CD4-positive, alpha-beta memory T cell (primary cell): ENCODE results near the gene SV2B. TPM values are rescaled to one million over a fixed set of nuclear protein-coding genes. Genes with fewer than 3 reads are reported as not detected.

ENCODE experiments used
- CTCF ChIA-PET: fragments of 350-600 bp; sonication (Branson Sonifier 250); formaldehyde crosslinking; loops from one replicate; lab custom pipeline; 2021; ENCODE audit warnings: inconsistent platforms; ENCODE audit not compliant: partially characterized antibody; lab: Charles Lee
- POLR2A ChIA-PET: fragments of 350-600 bp; sonication (Branson Sonifier 250); formaldehyde crosslinking; loops from one replicate; lab custom pipeline; 2021; ENCODE audit not compliant: partially characterized antibody; lab: Charles Lee
- DNase-seq, 5 donors: peaks; one replicate each; pipeline versions ENCODE4 v3.0.0 to v3.0.0-alpha.2; 2020 to 2022; ENCODE audit warnings: mixed read lengths in 1 of 5
- H3K27ac ChIP-seq: one replicate; pipeline ENCODE4 v1.7.0; 2013; ENCODE audit warnings: low read depth, low read length
- H3K27me3 ChIP-seq: 2 replicates; pipeline ENCODE4 v1.7.0; 2013; ENCODE audit warnings: mild to moderate bottlenecking, low read length, moderate library complexity; ENCODE audit not compliant: insufficient read depth
- H3K36me3 ChIP-seq: 2 replicates; pipeline ENCODE4 v1.7.0; 2013; ENCODE audit warnings: mild to moderate bottlenecking, low read length, moderate library complexity; ENCODE audit not compliant: insufficient read depth
- H3K4me1 ChIP-seq: 2 replicates; pipeline ENCODE4 v1.7.0; 2013; ENCODE audit warnings: mild to moderate bottlenecking, low read length, moderate library complexity; ENCODE audit not compliant: insufficient read depth
- H3K4me3 ChIP-seq, 2 donors: one replicate each; pipeline ENCODE4 v1.7.0; 2013; ENCODE audit warnings: low read length in 2 of 2, mild to moderate bottlenecking in 1 of 2
- H3K9me3 ChIP-seq, 2 donors: one replicate each; pipeline ENCODE4 v1.7.0; 2013; ENCODE audit warnings: low read length in 2 of 2, control low read depth in 1 of 2; ENCODE audit not compliant: control insufficient read depth in 1 of 2
- H3K27ac Mint-ChIP-seq, 7 donors: one replicate each; pipeline ENCODE4 v1.8.0; 2020 to 2021; ENCODE audit warnings: mixed read lengths in 7 of 7, mild to moderate bottlenecking in 6 of 7, inconsistent platforms in 3 of 7, moderate library complexity in 3 of 7
- H3K27me3 Mint-ChIP-seq, 2 donors: one replicate each; pipeline ENCODE4 v1.8.0; 2020 to 2021; ENCODE audit warnings: mixed read lengths in 2 of 2
- H3K36me3 Mint-ChIP-seq, 2 donors: one replicate each; pipeline ENCODE4 v1.8.0; 2020 to 2021; ENCODE audit warnings: mixed read lengths in 2 of 2, inconsistent platforms in 1 of 2, mild to moderate bottlenecking in 1 of 2
- H3K4me1 Mint-ChIP-seq, 4 donors: one replicate each; pipeline ENCODE4 v1.8.0; 2020 to 2021; ENCODE audit warnings: mixed read lengths in 4 of 4, mild to moderate bottlenecking in 1 of 4
- H3K4me3 Mint-ChIP-seq, 8 donors: one replicate each; pipeline ENCODE4 v1.8.0; 2020 to 2021; ENCODE audit warnings: mixed read lengths in 8 of 8, mild to moderate bottlenecking in 7 of 8, moderate library complexity in 6 of 8, inconsistent platforms in 3 of 8
- H3K9me3 Mint-ChIP-seq, 8 donors: one replicate each; pipeline ENCODE4 v1.8.0; 2020 to 2021; ENCODE audit warnings: mixed read lengths in 8 of 8, mild to moderate bottlenecking in 5 of 8, inconsistent platforms in 3 of 8, moderate library complexity in 1 of 8
- intact Hi-C: fragments of 100-400 bp; cut with micrococcal nuclease; formaldehyde crosslinking; loops from one replicate; pipeline ENCODE4 v1.15.1; 2023
- polyA plus RNA-seq, 2 donors: library from polyadenylated mRNA; unstranded; fragments of 300-500 nt; fragmentation: Illumina TruSeq; gene quantifications; one replicate each; pipeline ENCODE4 v1.2.3, GENCODE V29; 2021
- total RNA-seq, 2 experiments: library from RNA; stranded (reverse); gene quantifications; one replicate each; pipeline ENCODE4 v1.2.3, GENCODE V29; 2021

The SV2B gene
- total and polyA plus RNA-seq, 4 experiments from 2014 or later, result 0.03 TPM; not detected in 3

- ChIA-PET CTCF (interaction anchor here (1.0 kb wide), 1 partner anchor 220 kb away, joined by 3 read pairs; no protein-coding TSS in a partner anchor), POLR2A (no interaction called here)
- Mint-ChIP-seq H3K4me3 (no peak overlapping the region), H3K27me3 (peaks cover 6 to 13% of the 10 kb centered on the region in 2 donors), H3K4me1 (peaks cover 4 to 6% (median 5%) of the 10 kb centered on the region in 4 donors), H3K27ac (no peak overlapping the region), H3K9me3 (peaks cover 0 to 9% (median 4%) of the 10 kb centered on the region in 8 donors), H3K36me3 (no peaks in the 10 kb centered on the region)
- H3K36me3 ChIP-seq, result no peaks in the 10 kb centered on the region
- intact Hi-C loops, result no loop called here
- DNase-seq, result no peak
- no peak overlapping the region for H3K4me3 ChIP-seq
- H3K9me3 ChIP-seq, result no peaks in the 10 kb centered on the region
- no peak overlapping the region for H3K27ac ChIP-seq
- no peaks in the 10 kb centered on the region for H3K4me1 ChIP-seq
- peaks cover 4% of the 10 kb centered on the region for H3K27me3 ChIP-seq
Observed at GRCh38 chr15:91275844-91276243, 175.8 kb downstream of the SV2B start.

- no peaks in the 10 kb centered on the region for H3K4me1 ChIP-seq
- no peaks in the 10 kb centered on the region for H3K9me3 ChIP-seq
- H3K4me1 Mint-ChIP-seq, result no peaks in the 10 kb centered on the region
- no peaks in the 10 kb centered on the region for H3K36me3 Mint-ChIP-seq
- peaks cover 9 to 12% of the 10 kb centered on the region in 2 donors for H3K27me3 Mint-ChIP-seq
- H3K4me3 Mint-ChIP-seq, result no peak overlapping the region
- ChIA-PET POLR2A (no interaction called here), CTCF (interaction anchor here (0.6 to 1.2 kb wide), 3 partner anchors 10 to 24 kb away, joined by 3 read pairs; no protein-coding TSS in a partner anchor)
- H3K9me3 Mint-ChIP-seq, result peaks cover 0 to 9% (median 4%) of the 10 kb centered on the region in 8 donors
- H3K36me3 ChIP-seq, result no peaks in the 10 kb centered on the region
- no peak overlapping the region for H3K27ac Mint-ChIP-seq
- intact Hi-C loops, result no loop called here
- DNase-seq, result no peak
- no peak overlapping the region for H3K27ac ChIP-seq
- peaks cover 4% of the 10 kb centered on the region for H3K27me3 ChIP-seq
- no peak overlapping the region for H3K4me3 ChIP-seq
Observed at GRCh38 chr15:91278951-91279350, 178.9 kb downstream of the SV2B start.

DNA sequence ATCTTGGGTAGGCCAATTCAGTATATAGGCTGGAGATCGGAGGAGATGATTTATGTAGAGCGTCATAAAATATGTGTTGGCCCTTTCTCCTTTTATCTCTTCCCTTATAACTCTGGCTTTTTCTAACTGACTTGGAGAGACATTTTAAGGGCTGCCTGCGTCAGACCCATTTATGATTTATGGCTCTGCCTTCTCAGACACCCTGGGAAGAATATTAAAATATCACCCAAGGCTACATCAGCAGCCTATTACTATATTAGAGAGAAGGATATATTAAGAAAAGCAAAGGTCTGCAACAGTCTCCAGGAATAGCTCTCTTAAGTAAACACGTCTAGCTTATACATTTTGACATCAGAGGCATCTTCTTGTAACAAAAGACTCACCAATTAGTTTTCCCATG lies 179.4 kb downstream of the SV2B start:
- Histone ChIP-seq H3K4me1 (no peaks in the 10 kb centered on the region), H3K27me3 (peaks cover 4% of the 10 kb centered on the region), H3K9me3 (no peaks in the 10 kb centered on the region), H3K4me3 (no peak overlapping the region), H3K36me3 (no peaks in the 10 kb centered on the region), H3K27ac (no peak overlapping the region)
- peaks cover 0 to 9% (median 4%) of the 10 kb centered on the region in 8 donors for H3K9me3 Mint-ChIP-seq
- no peak for DNase-seq
- ChIA-PET CTCF (interaction anchor here (1.2 kb wide), 1 partner anchor 11 kb away, joined by 3 read pairs; no protein-coding TSS in a partner anchor), POLR2A (no interaction called here)
- intact Hi-C loops, result no loop called here
- H3K27ac Mint-ChIP-seq, result no peak overlapping the region
- H3K4me1 Mint-ChIP-seq, result no peaks in the 10 kb centered on the region
- peaks cover 9 to 12% of the 10 kb centered on the region in 2 donors for H3K27me3 Mint-ChIP-seq
- no peaks in the 10 kb centered on the region for H3K36me3 Mint-ChIP-seq
- H3K4me3 Mint-ChIP-seq, result no peak overlapping the region

DNA sequence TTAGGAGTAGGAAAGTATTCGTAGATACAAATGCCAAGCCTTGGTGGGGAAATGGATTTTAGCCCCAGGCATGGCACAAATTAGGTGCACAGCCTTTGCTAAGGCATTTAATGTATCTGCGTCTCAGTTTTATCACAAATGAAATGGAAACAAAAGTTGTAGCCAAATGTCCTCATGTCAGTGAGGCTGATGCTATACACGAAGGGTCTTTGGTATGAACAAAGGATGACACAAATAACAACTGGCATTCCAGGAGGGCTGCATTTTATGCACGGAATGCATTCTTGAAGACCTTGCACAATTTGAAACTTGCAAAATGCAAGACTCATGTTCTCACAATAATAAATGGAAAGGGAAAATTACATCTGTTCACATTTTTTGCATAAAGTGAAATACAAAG lies 181.9 kb downstream of the SV2B start:
- no peaks in the 10 kb centered on the region for H3K4me1 ChIP-seq
- Mint-ChIP-seq H3K4me1 (no peaks in the 10 kb centered on the region), H3K36me3 (no peaks in the 10 kb centered on the region), H3K4me3 (no peak overlapping the region), H3K9me3 (no peaks in the 10 kb centered on the region), H3K27ac (no peak overlapping the region), H3K27me3 (peaks cover 5 to 11% of the 10 kb centered on the region in 2 donors)
- POLR2A ChIA-PET, result no interaction called here
- intact Hi-C loops, result no loop called here
- H3K9me3 ChIP-seq, result no peaks in the 10 kb centered on the region
- CTCF ChIA-PET, result interaction anchor here (1.1 to 2.1 kb wide), 2 partner anchors 10 to 232 kb away, joined by 3 to 11 read pairs; no protein-coding TSS in a partner anchor
- no peak overlapping the region for H3K4me3 ChIP-seq
- no peak for DNase-seq
- H3K27me3 ChIP-seq, result peaks cover 4% of the 10 kb centered on the region
- no peak overlapping the region for H3K27ac ChIP-seq
- no peaks in the 10 kb centered on the region for H3K36me3 ChIP-seq

DNA sequence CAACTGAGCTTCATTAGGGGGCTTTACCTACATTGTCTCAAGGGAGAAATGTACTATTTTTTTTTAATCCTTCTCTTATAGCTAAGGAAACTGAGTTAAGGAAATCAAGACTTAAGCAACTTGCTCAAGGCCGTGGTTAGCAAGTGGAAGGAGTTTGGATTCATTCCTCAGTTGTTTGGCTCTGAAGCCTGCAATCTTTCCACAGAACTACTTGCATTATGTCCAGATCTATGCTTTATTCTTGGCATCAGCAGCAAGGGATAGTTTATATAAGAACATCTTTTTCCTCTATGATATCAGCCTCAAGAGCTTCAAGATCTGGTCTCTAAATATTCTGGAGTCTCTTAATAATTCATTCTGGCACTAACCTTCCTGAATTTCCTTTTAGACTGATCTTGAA lies 182.4 kb downstream of the SV2B start:
- no peak overlapping the region for H3K4me3 Mint-ChIP-seq
- ChIA-PET CTCF (interaction anchor here (1.1 to 2.1 kb wide), 2 partner anchors 10 to 233 kb away, joined by 3 to 11 read pairs; no protein-coding TSS in a partner anchor), POLR2A (no interaction called here)
- Histone ChIP-seq H3K4me1 (no peaks in the 10 kb centered on the region), H3K4me3 (no peak overlapping the region), H3K36me3 (no peaks in the 10 kb centered on the region), H3K9me3 (no peaks in the 10 kb centered on the region), H3K27me3 (peaks cover 4% of the 10 kb centered on the region), H3K27ac (no peak overlapping the region)
- H3K27me3 Mint-ChIP-seq, result peaks cover 7% of the 10 kb centered on the region in 2 donors
- H3K4me1 Mint-ChIP-seq, result no peaks in the 10 kb centered on the region
- H3K27ac Mint-ChIP-seq, result no peak overlapping the region
- H3K9me3 Mint-ChIP-seq, result no peaks in the 10 kb centered on the region
- no peaks in the 10 kb centered on the region for H3K36me3 Mint-ChIP-seq
- no peak for DNase-seq
- intact Hi-C loops, result no loop called here

- Mint-ChIP-seq H3K4me1 (no peaks in the 10 kb centered on the region), H3K27ac (no peak overlapping the region), H3K27me3 (peaks cover 6 to 8% of the 10 kb centered on the region in 2 donors), H3K9me3 (no peaks in the 10 kb centered on the region), H3K4me3 (no peak overlapping the region), H3K36me3 (no peaks in the 10 kb centered on the region)
- Histone ChIP-seq H3K9me3 (no peaks in the 10 kb centered on the region), H3K27me3 (peaks cover 4% of the 10 kb centered on the region), H3K36me3 (no peaks in the 10 kb centered on the region), H3K4me1 (no peaks in the 10 kb centered on the region), H3K4me3 (no peak overlapping the region), H3K27ac (no peak overlapping the region)
- ChIA-PET CTCF (interaction anchor here (2.1 kb wide), 1 partner anchor 11 kb away, joined by 11 read pairs; no protein-coding TSS in a partner anchor), POLR2A (no interaction called here)
- intact Hi-C loops, result no loop called here
- DNase-seq, result no peak
Observed at GRCh38 chr15:91283155-91283554, 183.1 kb downstream of the SV2B start.

GRCh38 chr15:91284758-91285466 lies 184.9 kb downstream of the SV2B start:
- H3K4me3 Mint-ChIP-seq, result no peak overlapping the region
- Histone ChIP-seq H3K9me3 (no peaks in the 10 kb centered on the region), H3K4me1 (no peaks in the 10 kb centered on the region), H3K36me3 (no peaks in the 10 kb centered on the region), H3K27ac (no peak overlapping the region), H3K27me3 (no peaks in the 10 kb centered on the region), H3K4me3 (no peak overlapping the region)
- H3K36me3 Mint-ChIP-seq, result no peaks in the 10 kb centered on the region
- DNase-seq, result no peak
- peaks cover 0 to 1% (median 0%) of the 10 kb centered on the region in 4 donors for H3K4me1 Mint-ChIP-seq
- CTCF ChIA-PET, result interaction anchor here (1.2 kb wide), 1 partner anchor 13 kb away, joined by 5 read pairs; no protein-coding TSS in a partner anchor
- H3K9me3 Mint-ChIP-seq, result no peaks in the 10 kb centered on the region
- intact Hi-C loops, result no loop called here
- no peak overlapping the region for H3K27ac Mint-ChIP-seq
- POLR2A ChIA-PET, result no interaction called here
- H3K27me3 Mint-ChIP-seq, result peaks cover 4 to 7% of the 10 kb centered on the region in 2 donors
